Measurements from ENCODE around the gene FGF12.

DNA sequence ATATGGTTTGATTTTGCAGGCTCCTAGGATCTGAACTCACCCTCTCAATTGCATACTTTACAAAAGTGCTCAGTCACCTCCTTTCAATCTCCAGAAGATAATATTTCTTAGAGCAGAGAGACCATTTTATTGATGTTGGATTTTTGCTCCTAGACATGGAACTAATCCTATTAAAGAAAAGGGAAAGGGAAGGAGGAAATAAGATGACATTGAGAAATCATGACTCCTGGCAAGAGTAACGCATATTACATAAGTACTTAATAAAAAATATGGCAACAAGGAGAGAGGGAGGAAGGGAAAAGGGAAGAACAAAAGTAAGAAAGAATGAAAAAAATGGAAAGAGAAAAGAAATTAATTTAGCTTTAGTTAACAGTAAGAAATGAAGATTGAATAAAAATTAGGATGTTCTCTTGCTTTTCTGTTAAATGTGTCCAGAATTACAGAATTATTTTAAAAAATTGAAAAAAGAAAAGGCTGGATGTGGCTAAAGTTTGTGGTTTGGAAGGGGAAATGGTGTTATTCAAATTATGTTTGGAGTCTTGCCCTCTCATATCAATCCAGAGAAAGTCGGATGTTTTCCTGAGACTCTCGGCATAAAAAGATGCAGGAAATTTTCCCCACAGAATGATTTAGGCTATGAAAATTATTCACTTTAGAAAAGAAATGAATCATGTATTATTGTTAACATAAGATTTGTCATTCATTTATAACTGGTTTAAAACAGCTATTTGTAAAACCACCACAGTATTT is 474.0 kb downstream of the FGF12 start:
- no peak for TF ChIP-seq EZH2 (IDR thresholded peaks at IDR 0.05; ENCODE audit: insufficient read depth, poor library complexity, severe bottlenecking)
- no peak for TF ChIP-seq EZH2phosphoT487 (IDR thresholded peaks at IDR 0.05; ENCODE audit: insufficient read depth, low read depth)
